ENCODE results near the gene POU2F3. TPM values are rescaled to one million over a fixed set of nuclear protein-coding genes. Genes with fewer than 3 reads are reported as not detected.
A peak's percentile ranks its signal among the peaks of the same experiment; 100 is the strongest.

Gene POU2F3
- total RNA-seq, 4 donors from 2014 or later: 58.2 to 219 (median 105) TPM

DNA sequence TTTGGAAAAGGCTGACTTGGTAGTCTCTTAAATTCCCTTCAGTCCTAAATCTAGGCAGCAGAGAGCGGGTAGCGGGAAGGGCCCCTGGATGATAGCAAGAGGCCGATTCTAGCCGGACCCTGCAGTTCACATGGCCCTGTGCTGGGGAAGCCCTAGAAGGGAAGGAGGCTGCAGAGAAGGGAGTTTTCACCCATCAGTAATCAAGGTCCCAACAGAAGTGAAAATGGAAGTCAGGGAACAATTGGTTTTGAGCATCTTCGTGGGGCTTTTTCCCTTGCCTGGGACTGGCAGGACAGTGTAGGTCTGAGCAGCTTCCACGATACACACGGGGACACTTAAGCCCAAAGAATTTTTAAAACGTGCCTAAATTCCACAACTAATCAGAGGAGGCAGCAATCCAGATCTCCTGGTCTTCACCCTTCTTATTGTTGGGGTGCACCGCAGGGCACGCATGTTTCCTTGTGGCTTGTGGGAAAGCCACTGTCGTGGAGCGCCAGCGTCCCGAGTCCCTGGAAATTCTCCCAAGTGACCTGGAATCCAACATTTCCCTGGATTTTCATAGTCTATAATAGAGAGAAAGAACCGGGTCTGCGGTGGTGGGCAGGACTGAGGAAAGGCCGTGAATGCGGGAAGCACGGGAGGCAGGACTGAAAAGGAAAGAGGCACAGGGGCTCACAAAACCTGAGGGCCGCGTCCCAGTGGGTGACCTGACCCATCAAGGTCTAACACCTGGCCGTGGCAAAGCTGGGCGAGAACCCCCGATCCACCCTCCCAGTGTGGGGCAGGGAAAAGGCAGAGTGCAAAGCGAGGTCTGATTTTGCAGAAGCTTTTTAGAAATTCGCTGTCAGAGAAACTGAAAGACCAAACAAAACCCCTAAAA is 30.0 kb upstream of the POU2F3 start:
- DNase-seq (ENCODE audit: low spot score in 2 of 2): no peak
- Histone ChIP-seq H3K27ac (peak overlapping the region; percentile 87), H3K4me1 (peaks cover 62% of the 10 kb centered on the region), H3K27me3 (no peaks in the 10 kb centered on the region), H3K36me3 (no peaks in the 10 kb centered on the region), H3K9me3 (no peaks in the 10 kb centered on the region), H3K4me3 (peak overlapping the region; percentile 86)
- 15% methylated on average over 26 of the region's 26 CpGs for WGBS
- TF ChIP-seq EP300 (IDR thresholded peaks at IDR 0.05): no peak
- TF ChIP-seq, protein P1, sequence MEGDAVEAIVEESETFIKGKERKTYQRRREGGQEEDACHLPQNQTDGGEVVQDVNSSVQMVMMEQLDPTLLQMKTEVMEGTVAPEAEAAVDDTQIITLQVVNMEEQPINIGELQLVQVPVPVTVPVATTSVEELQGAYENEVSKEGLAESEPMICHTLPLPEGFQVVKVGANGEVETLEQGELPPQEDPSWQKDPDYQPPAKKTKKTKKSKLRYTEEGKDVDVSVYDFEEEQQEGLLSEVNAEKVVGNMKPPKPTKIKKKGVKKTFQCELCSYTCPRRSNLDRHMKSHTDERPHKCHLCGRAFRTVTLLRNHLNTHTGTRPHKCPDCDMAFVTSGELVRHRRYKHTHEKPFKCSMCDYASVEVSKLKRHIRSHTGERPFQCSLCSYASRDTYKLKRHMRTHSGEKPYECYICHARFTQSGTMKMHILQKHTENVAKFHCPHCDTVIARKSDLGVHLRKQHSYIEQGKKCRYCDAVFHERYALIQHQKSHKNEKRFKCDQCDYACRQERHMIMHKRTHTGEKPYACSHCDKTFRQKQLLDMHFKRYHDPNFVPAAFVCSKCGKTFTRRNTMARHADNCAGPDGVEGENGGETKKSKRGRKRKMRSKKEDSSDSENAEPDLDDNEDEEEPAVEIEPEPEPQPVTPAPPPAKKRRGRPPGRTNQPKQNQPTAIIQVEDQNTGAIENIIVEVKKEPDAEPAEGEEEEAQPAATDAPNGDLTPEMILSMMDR (IDR thresholded peaks at IDR 0.05): no peak
- TF ChIP-seq POLR2AphosphoS5 (IDR thresholded peaks at IDR 0.05): no peak
- TF ChIP-seq POLR2A (IDR thresholded peaks at IDR 0.05): no peak

DNA sequence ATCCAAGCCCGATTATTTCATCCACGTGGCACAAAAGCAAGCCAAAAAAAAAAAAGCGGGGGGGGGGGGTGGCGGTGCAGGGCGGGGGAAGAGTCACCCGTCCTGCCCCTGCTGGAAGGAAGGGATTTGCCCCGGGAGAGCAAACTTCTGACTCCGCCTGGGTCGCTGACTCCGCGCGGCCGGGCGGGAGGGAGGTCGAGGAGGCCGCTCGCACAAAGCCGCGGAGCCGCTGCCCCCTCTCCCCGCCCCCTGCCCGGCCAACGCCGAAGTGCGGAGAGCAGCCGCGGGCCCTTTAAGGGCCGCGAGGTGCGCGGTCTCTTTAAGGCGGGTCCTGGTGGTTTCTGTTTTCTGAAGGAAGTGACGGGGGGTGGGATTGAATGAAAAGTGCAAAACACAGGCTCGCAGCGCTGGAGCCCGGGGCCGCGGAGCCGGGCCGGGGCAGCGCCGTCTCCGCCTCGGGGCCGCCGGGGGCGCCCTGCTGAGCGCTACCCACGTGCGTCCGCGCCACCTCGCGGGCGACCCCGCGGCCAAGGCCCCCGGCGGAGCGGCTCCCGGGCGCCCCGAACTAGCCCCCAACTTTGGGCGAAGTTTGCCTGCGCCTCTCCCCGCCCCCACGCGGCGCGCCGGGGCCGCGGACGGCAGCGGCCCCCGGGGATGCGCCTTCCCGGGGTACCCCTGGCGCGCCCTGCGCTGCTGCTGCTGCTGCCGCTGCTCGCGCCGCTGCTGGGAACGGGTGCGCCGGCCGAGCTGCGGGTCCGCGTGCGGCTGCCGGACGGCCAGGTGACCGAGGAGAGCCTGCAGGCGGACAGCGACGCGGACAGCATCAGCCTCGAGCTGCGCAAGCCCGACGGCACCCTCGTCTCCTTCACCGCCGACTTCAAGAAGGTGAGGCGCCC is 29.1 kb upstream of the POU2F3 start, which contains the start of gene OAF:
Gene OAF, plus strand, starts transcription at position 407 of the 896 bp plus-strand sequence. Its CDS starts 248 bp downstream, at position 655.
- H3K27ac ChIP-seq: peak within 1 kb of the TSS; percentile 87
- peaks cover 64% of the 10 kb centered on the region for H3K4me1 ChIP-seq
- TF ChIP-seq, protein P1 (IDR thresholded peaks at IDR 0.05): peak in 1 of 2 donors; percentile 21
- no peak for TF ChIP-seq POLR2AphosphoS5 (IDR thresholded peaks at IDR 0.05)
- WGBS: 1% methylated on average over 32 of the region's 108 CpGs
- H3K36me3 ChIP-seq: no peaks in the 10 kb centered on the region
- no peak for DNase-seq (ENCODE audit: low spot score in 2 of 2)
- H3K9me3 ChIP-seq: no peaks in the 10 kb centered on the region
- peak within 1 kb of the TSS; percentile 86 for H3K4me3 ChIP-seq
- no peaks in the 10 kb centered on the region for H3K27me3 ChIP-seq

DNA sequence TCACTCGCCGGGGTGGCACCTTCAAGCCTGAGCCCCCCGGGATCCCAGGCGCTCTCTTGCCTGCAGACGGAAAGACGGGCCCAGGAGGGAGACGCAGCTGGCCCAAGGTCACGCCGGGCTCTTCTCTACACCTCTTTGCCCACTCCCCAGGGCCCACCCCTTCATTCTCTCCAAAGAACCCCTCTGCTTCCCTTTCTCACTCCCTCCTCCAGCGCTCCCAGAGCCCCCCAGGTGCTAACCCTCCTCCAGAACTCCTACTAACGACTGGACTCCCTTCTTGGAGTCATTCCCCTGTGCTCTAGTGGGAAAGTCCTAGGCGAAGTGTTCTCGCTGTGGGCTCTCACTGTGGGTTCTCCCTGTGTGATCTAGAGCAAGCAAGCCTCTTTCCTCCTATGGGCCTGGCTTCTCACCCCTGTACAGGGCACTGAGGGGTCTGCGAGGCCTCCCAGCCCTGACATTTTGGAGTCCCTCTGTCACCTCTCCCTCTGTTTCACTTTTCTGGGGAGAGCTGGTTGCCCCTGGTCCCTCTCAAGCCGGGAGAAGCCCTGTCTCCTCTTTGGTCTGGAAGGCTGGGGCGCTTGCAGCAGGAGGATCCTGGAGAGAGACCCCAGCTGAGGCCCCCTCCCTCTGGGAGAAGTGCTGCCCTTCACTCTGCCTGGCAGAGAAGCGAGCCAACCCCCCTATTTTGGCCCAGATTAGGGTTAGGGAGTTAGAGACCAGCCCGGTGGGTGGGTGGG is 28.2 kb upstream of the POU2F3 start:
- Histone ChIP-seq H3K4me3 (peak overlapping the region; percentile 86), H3K4me1 (peaks cover 72% of the 10 kb centered on the region), H3K36me3 (no peaks in the 10 kb centered on the region), H3K9me3 (no peaks in the 10 kb centered on the region), H3K27me3 (no peaks in the 10 kb centered on the region), H3K27ac (peak overlapping the region; percentile 87)
- TF ChIP-seq POLR2A (IDR thresholded peaks at IDR 0.05): no peak
- no peak for TF ChIP-seq EP300 (IDR thresholded peaks at IDR 0.05)
- no peak for TF ChIP-seq POLR2AphosphoS5 (IDR thresholded peaks at IDR 0.05)
- TF ChIP-seq, protein P1 (IDR thresholded peaks at IDR 0.05): no peak
- no peak for DNase-seq (ENCODE audit: low spot score in 2 of 2)
- 30% methylated on average over 16 of the region's 18 CpGs for WGBS

DNA sequence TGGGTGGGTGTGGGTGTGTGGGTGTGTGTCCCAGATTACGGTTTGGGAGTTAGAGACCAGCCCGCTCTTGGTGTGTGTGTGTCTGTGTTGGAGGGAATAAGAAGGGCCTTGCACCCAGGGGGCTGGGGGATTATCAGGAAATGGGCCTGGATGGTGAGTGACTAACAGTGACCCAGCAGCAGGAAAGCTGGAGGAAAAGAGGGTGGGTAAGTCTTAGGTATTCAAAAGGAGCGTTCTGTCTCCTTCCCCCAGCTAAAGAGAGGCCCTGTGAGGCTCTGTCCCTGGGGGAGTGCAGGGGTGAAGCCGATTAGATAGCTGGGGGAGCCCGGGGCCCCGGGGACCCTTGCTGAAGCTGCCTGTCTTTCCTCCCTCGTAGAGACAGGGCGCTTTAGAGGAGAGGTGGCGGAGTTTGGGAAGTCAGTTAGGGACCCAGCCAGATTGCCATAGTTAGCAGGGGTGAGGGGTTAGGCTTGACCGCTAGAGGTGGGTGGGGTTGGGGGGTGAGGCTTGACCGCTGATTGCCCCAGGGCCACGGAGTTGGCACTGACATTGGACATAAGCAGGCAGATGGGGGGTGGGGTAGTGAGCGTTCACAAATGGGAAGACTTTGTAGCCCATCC is 27.6 kb upstream of the POU2F3 start:
- DNase-seq (ENCODE audit: low spot score in 2 of 2): no peak
- Histone ChIP-seq H3K4me1 (peaks cover 71% of the 10 kb centered on the region), H3K27me3 (no peaks in the 10 kb centered on the region), H3K27ac (peak overlapping the region; percentile 87), H3K36me3 (no peaks in the 10 kb centered on the region), H3K9me3 (no peaks in the 10 kb centered on the region), H3K4me3 (peak overlapping the region; percentile 86)
- TF ChIP-seq EP300 (IDR thresholded peaks at IDR 0.05): no peak
- TF ChIP-seq POLR2A (IDR thresholded peaks at IDR 0.05): no peak
- TF ChIP-seq POLR2AphosphoS5 (IDR thresholded peaks at IDR 0.05): no peak
- TF ChIP-seq, protein P1 (IDR thresholded peaks at IDR 0.05): no peak
- WGBS: 49% methylated on average over 12 of the region's 13 CpGs
